Mammary epithelial cell (primary cell): ENCODE results near the gene RGL1.

Source experiments
- EZH2 ChIP-seq: IDR thresholded peaks from 2 replicates; pipeline ENCODE4 v1.6.1; 2012; ENCODE audit warnings: low read length, inconsistent platforms, borderline replicate concordance
- TF ChIP-seq, protein P1 (sequence below), 2 donors: IDR thresholded peaks in 1 of 2; conservative IDR thresholded peaks in 1 of 2; 2 replicates each; pipeline ENCODE4 v1.5.1; 2011 to 2012; ENCODE audit warnings: inconsistent platforms in 2 of 2, low read length in 2 of 2, mild to moderate bottlenecking in 2 of 2, control low read depth in 1 of 2, low read depth in 1 of 2; ENCODE audit not compliant: insufficient read depth in 1 of 2; ENCODE audit errors: extremely low read depth in 1 of 2

DNA sequence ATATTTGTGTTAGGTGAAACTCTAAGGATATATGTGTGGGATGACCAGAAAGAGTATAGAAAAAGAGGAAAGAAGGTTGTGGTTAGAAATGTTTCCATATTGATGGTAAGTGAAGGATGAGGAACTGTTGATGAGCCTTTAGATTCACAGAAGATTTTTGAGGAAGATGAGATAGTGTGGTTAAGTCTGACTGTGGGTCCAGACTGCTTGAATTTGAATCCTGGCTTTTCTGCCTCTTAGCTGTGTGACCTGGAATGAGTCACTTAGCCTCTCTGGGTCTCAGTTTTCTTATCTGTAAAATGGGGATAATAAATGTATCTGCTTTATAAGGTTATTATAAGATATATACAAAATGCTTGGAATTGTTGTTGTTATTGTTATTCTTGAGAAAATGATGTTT lies 27.5 kb downstream of the RGL1 start:
- TF ChIP-seq, protein P1, sequence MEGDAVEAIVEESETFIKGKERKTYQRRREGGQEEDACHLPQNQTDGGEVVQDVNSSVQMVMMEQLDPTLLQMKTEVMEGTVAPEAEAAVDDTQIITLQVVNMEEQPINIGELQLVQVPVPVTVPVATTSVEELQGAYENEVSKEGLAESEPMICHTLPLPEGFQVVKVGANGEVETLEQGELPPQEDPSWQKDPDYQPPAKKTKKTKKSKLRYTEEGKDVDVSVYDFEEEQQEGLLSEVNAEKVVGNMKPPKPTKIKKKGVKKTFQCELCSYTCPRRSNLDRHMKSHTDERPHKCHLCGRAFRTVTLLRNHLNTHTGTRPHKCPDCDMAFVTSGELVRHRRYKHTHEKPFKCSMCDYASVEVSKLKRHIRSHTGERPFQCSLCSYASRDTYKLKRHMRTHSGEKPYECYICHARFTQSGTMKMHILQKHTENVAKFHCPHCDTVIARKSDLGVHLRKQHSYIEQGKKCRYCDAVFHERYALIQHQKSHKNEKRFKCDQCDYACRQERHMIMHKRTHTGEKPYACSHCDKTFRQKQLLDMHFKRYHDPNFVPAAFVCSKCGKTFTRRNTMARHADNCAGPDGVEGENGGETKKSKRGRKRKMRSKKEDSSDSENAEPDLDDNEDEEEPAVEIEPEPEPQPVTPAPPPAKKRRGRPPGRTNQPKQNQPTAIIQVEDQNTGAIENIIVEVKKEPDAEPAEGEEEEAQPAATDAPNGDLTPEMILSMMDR (conservative IDR thresholded peaks at IDR 0.05 in 1 of 2, IDR thresholded peaks at IDR 0.05 in 1 of 2; ENCODE audit: extremely low read depth in 1 of 2, insufficient read depth in 1 of 2, low read depth in 1 of 2, low read length in 2 of 2) = no peak
- no peak for TF ChIP-seq EZH2
